ENCODE data around the gene RAD51B. TPM values are rescaled to one million over a fixed set of nuclear protein-coding genes. Genes with fewer than 3 reads are reported as not detected.
"Not testable (repeated sequence)": the region's sequence is repeated elsewhere in the genome, so short reads cannot be mapped to it uniquely, and the experiment has no call there.

Gene RAD51B
- total and polyA plus RNA-seq, 4 experiments from 2014 or later: 22.0 to 35.7 (median 31.4) TPM

DNA sequence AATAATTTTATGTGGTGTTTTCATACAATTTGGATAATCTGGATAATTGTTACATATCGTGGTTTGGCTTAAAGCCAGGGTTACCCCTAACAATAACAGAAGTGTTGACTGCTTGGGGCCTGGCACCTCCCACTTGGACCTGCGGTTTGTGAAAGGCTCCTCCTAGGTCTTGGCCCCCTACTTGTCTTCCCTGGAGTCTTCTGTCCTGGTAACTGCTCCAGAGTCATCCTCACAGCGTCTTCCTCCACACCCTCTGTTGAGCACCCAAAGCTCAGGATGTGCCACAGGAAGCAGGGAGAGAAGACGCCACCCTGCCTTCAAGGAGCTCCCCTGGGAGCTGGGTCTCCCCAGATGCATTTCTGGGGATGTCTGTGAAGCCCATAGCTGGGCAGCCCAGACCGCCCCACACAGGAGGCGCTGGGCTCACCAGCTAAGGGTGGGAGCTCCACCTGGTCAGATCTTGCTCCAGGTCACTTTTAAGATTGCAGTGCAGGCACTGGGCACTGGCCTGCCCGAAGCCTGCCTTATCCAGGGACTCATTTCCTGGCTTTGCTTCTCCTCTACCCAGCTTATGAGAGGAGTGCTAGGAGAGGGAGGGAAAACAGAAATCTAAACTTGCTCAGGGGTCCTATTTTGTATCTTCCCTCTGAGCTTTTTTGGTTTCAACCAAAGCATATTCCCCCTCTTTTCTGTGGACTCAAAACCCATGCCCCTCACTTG, 875.1 kb downstream of the RAD51B start:
- no peak for DNase-seq
- Histone ChIP-seq H3K36me3 (ENCODE audit: insufficient read depth, low read length) (no peaks in the 10 kb centered on the region), H3K27me3 (ENCODE audit: insufficient read depth, low read length) (no peaks in the 10 kb centered on the region), H3K27ac (ENCODE audit: low read depth, low read length) (no peak overlapping the region), H3K4me3 (ENCODE audit: low read length in 2 of 2) (no peak overlapping the region), H3K4me1 (ENCODE audit: insufficient read depth, low read length) (peaks cover 6% of the 10 kb centered on the region), H3K9me3 (ENCODE audit: control insufficient read depth in 1 of 2, low read length in 2 of 2) (no peaks in the 10 kb centered on the region)
- Mint-ChIP-seq H3K4me1 (peaks cover 5 to 7% (median 6%) of the 10 kb centered on the region in 4 donors), H3K4me3 (no peak overlapping the region), H3K27me3 (no peaks in the 10 kb centered on the region), H3K27ac (no peak overlapping the region), H3K9me3 (peaks cover 0 to 2% (median 0%) of the 10 kb centered on the region in 8 donors), H3K36me3 (no peaks in the 10 kb centered on the region)
- intact Hi-C loops (cut with micrococcal nuclease): no loop called here
- POLR2A ChIA-PET (ENCODE audit: partially characterized antibody): interaction anchor here (0.9 to 2.0 kb wide), 5 partner anchors 8 to 415 kb away, joined by 3 to 15 read pairs (median 3); no protein-coding TSS in a partner anchor
- CTCF ChIA-PET (ENCODE audit: partially characterized antibody): interaction anchor here (0.7 to 1.4 kb wide), 2 partner anchors 12 to 121 kb away, joined by 3 read pairs; no protein-coding TSS in a partner anchor

DNA sequence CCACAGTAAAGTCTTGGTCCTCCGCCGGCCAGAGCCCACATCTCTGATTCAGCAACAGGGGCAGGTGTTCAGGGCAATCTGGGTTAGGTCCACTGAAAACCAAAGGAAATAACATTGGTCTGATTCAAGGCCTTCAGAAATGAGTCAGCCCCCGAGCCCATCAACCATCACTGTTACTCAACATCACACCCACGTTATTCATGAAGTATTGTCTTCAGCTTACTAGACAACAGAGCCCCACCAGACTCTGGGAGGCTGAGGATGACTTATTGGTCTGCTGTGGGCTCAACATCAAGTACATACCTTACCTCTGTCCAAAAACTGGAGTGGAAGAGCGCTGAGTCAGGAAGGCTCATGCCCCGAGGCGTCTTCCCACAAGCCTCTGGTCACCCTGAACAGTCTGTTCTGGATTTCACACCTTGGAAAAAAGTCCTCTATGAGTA, 875.8 kb downstream of the RAD51B start:
- Histone ChIP-seq H3K27ac (ENCODE audit: low read depth, low read length) (no peak overlapping the region), H3K4me1 (ENCODE audit: insufficient read depth, low read length) (peaks cover 6% of the 10 kb centered on the region), H3K4me3 (ENCODE audit: low read length in 2 of 2) (no peak overlapping the region), H3K9me3 (ENCODE audit: control insufficient read depth in 1 of 2, low read length in 2 of 2) (no peaks in the 10 kb centered on the region), H3K27me3 (ENCODE audit: insufficient read depth, low read length) (no peaks in the 10 kb centered on the region), H3K36me3 (ENCODE audit: insufficient read depth, low read length) (no peaks in the 10 kb centered on the region)
- intact Hi-C loops (cut with micrococcal nuclease): no loop called here
- no peaks in the 10 kb centered on the region for H3K36me3 Mint-ChIP-seq
- H3K27ac Mint-ChIP-seq: peak overlapping the region in 2 of 7 donors; percentile 13 to 47
- peaks cover 0 to 3% (median 0%) of the 10 kb centered on the region in 8 donors for H3K9me3 Mint-ChIP-seq
- ChIA-PET CTCF (ENCODE audit: partially characterized antibody) (interaction anchor here (0.7 to 1.4 kb wide), 2 partner anchors 13 to 121 kb away, joined by 3 read pairs; no protein-coding TSS in a partner anchor), POLR2A (ENCODE audit: partially characterized antibody) (interaction anchor here (1.0 to 2.0 kb wide), 4 partner anchors 9 to 416 kb away, joined by 3 to 15 read pairs (median 3); no protein-coding TSS in a partner anchor)
- peaks cover 5 to 7% (median 6%) of the 10 kb centered on the region in 4 donors for H3K4me1 Mint-ChIP-seq
- H3K27me3 Mint-ChIP-seq: no peaks in the 10 kb centered on the region
- DNase-seq: no peak
- no peak overlapping the region for H3K4me3 Mint-ChIP-seq

DNA sequence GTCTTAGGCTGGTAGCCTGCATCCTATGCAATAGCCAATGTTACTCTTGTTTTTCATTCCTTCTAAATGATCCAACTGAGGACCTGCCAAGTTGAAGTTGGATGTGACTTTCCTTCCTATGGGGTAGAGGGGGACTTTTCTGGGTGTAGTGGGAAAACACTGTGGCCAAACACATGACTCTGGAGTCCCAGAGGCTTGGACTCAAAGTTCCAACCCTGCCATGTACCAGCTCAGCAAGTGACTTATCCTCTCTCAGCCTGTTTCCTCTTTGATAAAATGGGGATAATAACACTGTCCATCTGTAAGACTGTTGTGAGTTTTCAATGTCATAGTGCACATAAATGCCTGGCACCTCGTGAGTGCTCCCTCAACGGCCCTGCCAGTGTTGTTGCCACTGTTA, 876.3 kb downstream of the RAD51B start:
- no peaks in the 10 kb centered on the region for H3K27me3 ChIP-seq (ENCODE audit: insufficient read depth, low read length)
- intact Hi-C loops (cut with micrococcal nuclease): no loop called here
- H3K36me3 ChIP-seq (ENCODE audit: insufficient read depth, low read length): no peaks in the 10 kb centered on the region
- no peak overlapping the region for H3K27ac ChIP-seq (ENCODE audit: low read depth, low read length)
- Mint-ChIP-seq H3K4me1 (peaks cover 5 to 7% (median 6%) of the 10 kb centered on the region in 4 donors), H3K36me3 (no peaks in the 10 kb centered on the region), H3K27me3 (no peaks in the 10 kb centered on the region), H3K27ac (peak overlapping the region in 2 of 7 donors; percentile 23 to 25), H3K9me3 (peaks cover 0 to 3% (median under 1%) of the 10 kb centered on the region in 8 donors), H3K4me3 (no peak overlapping the region)
- no peak overlapping the region for H3K4me3 ChIP-seq (ENCODE audit: low read length in 2 of 2)
- H3K9me3 ChIP-seq (ENCODE audit: control insufficient read depth in 1 of 2, low read length in 2 of 2): no peaks in the 10 kb centered on the region
- DNase-seq: no peak
- H3K4me1 ChIP-seq (ENCODE audit: insufficient read depth, low read length): peaks cover 6% of the 10 kb centered on the region
- ChIA-PET CTCF (ENCODE audit: partially characterized antibody) (no interaction called here), POLR2A (ENCODE audit: partially characterized antibody) (interaction anchor here (1.0 to 1.1 kb wide), 2 partner anchors 92 to 96 kb away, joined by 3 read pairs; no protein-coding TSS in a partner anchor)

DNA sequence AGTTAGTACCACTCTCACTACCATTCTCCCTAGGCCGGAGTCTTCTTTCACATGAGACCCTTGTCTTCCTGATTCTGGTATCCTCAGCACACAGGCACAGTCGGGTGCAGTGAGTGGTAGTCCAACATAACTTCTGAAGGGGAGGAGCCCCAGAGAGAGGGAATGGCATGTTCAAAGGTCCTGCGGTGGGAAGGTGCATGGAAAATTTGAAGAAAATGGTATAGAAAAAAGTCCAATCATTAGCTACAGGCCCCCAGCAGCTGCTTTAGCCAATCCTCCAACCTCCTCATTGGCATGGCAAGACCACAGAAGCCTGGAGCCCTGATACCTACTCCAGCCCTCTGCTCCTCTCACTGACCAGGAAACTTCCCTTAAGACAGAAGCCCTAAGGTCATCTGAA, 876.7 kb downstream of the RAD51B start:
- Histone ChIP-seq H3K27me3 (ENCODE audit: insufficient read depth, low read length) (no peaks in the 10 kb centered on the region), H3K4me1 (ENCODE audit: insufficient read depth, low read length) (peaks cover 6% of the 10 kb centered on the region), H3K9me3 (ENCODE audit: control insufficient read depth in 1 of 2, low read length in 2 of 2) (no peaks in the 10 kb centered on the region), H3K27ac (ENCODE audit: low read depth, low read length) (no peak overlapping the region), H3K36me3 (ENCODE audit: insufficient read depth, low read length) (no peaks in the 10 kb centered on the region), H3K4me3 (ENCODE audit: low read length in 2 of 2) (no peak overlapping the region)
- POLR2A ChIA-PET (ENCODE audit: partially characterized antibody): interaction anchor here (1.0 to 1.1 kb wide), 2 partner anchors 92 to 96 kb away, joined by 3 read pairs; no protein-coding TSS in a partner anchor
- Mint-ChIP-seq H3K27me3 (no peaks in the 10 kb centered on the region), H3K9me3 (peaks cover 0 to 7% (median 2%) of the 10 kb centered on the region in 8 donors), H3K27ac (peak overlapping the region in 1 of 7 donors; percentile 23), H3K36me3 (no peaks in the 10 kb centered on the region), H3K4me1 (peaks cover 5 to 9% (median 6%) of the 10 kb centered on the region in 4 donors), H3K4me3 (no peak overlapping the region)
- intact Hi-C loops (cut with micrococcal nuclease): no loop called here
- CTCF ChIA-PET (ENCODE audit: partially characterized antibody): no interaction called here
- DNase-seq: no peak

DNA sequence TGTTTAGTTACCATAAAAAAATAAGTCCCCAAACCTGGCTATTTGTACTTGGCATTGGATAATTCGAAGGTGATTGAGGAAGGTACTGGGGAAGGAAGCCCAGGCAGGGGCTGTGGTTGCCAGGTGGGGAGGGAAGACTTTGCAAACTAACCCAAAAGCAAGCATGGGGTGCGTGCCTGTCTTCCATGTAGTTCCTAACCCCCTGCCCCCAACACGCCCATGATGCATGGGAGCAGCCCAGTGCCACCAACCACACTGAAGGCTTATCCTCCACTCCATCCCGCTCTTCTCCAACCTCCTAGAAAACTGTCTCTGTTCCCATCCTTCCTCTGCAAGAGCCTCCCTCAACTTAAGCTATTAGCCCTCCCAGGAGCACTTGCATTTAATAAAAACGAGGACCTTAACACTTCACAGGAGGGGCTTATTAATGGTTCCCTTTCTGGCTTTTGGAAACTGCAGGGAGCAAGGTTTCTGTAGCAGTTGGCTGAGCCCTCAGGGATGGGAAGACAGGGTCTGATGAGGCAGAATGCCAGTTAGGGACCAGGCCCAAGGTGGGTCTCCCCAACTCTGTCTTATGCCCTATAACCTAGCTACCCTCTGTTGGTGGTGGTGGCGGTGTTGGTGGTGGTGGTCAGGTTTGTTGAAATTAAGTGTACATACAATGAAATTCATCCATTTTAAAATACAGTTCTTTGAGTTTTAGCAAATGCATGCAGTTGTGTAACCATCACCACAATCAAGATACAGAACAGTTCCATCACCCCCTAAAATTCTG, 877.3 kb downstream of the RAD51B start:
- intact Hi-C loops (cut with micrococcal nuclease): no loop called here
- Mint-ChIP-seq H3K27ac (peak overlapping the region in 2 of 7 donors; percentile 12 to 22), H3K27me3 (no peaks in the 10 kb centered on the region), H3K36me3 (no peaks in the 10 kb centered on the region), H3K4me3 (no peak overlapping the region), H3K4me1 (peaks cover 5 to 9% (median 6%) of the 10 kb centered on the region in 4 donors), H3K9me3 (peaks cover 0 to 7% (median 2%) of the 10 kb centered on the region in 8 donors)
- Histone ChIP-seq H3K36me3 (ENCODE audit: insufficient read depth, low read length) (no peaks in the 10 kb centered on the region), H3K4me1 (ENCODE audit: insufficient read depth, low read length) (peaks cover 6% of the 10 kb centered on the region), H3K4me3 (ENCODE audit: low read length in 2 of 2) (no peak overlapping the region), H3K9me3 (ENCODE audit: control insufficient read depth in 1 of 2, low read length in 2 of 2) (no peaks in the 10 kb centered on the region), H3K27me3 (ENCODE audit: insufficient read depth, low read length) (no peaks in the 10 kb centered on the region), H3K27ac (ENCODE audit: low read depth, low read length) (no peak overlapping the region)
- CTCF ChIA-PET (ENCODE audit: partially characterized antibody): no interaction called here
- DNase-seq: no peak
- POLR2A ChIA-PET (ENCODE audit: partially characterized antibody): interaction anchor here (1.0 kb wide), 1 partner anchor 91 kb away, joined by 3 read pairs; no protein-coding TSS in a partner anchor

DNA sequence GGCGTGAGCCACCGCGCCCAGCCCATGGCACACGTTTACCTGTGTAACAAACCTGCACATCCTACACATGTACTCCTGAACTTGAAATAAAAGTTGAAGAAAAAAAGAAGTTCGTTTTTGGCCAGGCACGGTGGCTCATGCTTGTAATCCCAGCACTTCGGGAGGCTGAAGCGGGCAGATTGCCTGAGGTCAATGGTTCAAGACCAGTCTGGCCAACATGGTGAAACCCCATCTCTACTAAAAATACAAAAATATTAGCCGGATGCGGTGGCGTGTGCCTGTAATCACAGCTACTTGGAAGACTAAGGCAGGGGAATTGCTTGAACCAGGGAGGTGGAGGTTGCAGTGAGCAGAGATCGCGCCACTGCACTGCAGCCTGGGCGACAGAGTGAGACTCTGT, 879.2 kb downstream of the RAD51B start:
- H3K27ac Mint-ChIP-seq; CTCF ChIA-PET (ENCODE audit: partially characterized antibody); H3K4me3 Mint-ChIP-seq; DNase-seq; H3K9me3 Mint-ChIP-seq; H3K4me3 ChIP-seq (ENCODE audit: low read length in 2 of 2); H3K9me3 ChIP-seq (ENCODE audit: control insufficient read depth in 1 of 2, low read length in 2 of 2); H3K4me1 Mint-ChIP-seq; H3K36me3 Mint-ChIP-seq; H3K27me3 ChIP-seq (ENCODE audit: insufficient read depth, low read length); H3K27ac ChIP-seq (ENCODE audit: low read depth, low read length); H3K27me3 Mint-ChIP-seq; intact Hi-C loops (cut with micrococcal nuclease); H3K36me3 ChIP-seq (ENCODE audit: insufficient read depth, low read length): not testable (repeated sequence)
- peaks cover 14% of the 10 kb centered on the region for H3K4me1 ChIP-seq (ENCODE audit: insufficient read depth, low read length)
- POLR2A ChIA-PET (ENCODE audit: partially characterized antibody): interaction anchor here (1.3 kb wide), 1 partner anchor 13 kb away, joined by 4 read pairs; no protein-coding TSS in a partner anchor

Data from CD4-positive, alpha-beta memory T cell (primary cell).